ENCODE measurements around the gene PTPN6.

PTPN6 gene

DNA sequence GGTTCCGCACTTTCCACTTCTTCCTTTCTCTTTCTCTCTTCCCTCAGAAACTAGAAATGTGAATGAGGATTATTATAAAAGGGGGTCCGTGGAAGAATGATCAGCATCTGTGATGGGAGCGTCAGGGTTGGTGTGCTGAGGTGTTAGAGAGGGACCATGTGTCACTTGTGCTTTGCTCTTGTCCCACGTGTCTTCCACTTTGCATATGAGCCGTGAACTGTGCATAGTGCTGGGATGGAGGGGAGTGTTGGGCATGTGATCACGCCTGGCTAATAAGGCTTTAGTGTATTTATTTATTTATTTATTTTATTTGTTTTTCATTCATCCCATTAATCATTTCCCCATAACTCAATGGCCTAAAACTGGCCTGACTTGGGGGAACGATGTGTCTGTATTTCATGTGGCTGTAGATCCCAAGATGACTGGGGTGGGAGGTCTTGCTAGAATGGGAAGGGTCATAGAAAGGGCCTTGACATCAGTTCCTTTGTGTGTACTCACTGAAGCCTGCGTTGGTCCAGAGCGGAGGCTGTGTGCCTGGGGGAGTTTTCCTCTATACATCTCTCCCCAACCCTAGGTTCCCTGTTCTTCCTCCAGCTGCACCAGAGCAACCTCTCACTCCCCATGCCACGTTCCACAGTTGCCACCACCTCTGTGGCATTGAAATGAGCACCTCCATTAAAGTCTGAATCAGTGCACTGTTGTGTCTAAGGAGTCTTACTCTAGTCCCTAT lies 28.0 kb upstream of the PTPN6 start:
- DNase-seq (ENCODE audit: low read depth in 3 of 3) = no peak

GRCh38 chr12:6923851-6924250 lies 27.3 kb upstream of the PTPN6 start:
- no peak for DNase-seq (ENCODE audit: low read depth in 3 of 3)

DNA sequence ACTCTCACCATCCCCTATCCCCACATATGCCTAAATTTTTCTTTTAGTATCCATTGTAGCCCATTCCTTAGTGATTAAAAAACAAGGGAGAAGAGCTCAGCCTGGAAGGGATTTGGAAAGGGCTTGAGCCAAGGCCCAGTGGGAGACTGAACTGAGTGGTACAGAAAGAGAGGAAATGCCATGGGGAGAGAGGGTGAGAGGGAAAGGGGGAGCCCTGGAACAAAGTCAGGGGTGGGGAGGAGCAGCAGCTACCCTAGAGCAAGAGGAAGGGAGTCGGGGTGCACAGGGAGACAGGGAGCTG lies 26.0 kb upstream of the PTPN6 start:
- no peak for DNase-seq (ENCODE audit: low read depth in 3 of 3)

- no peak for DNase-seq (ENCODE audit: low read depth in 3 of 3)
Measured at GRCh38 chr12:6925540-6926279, 25.4 kb upstream of the PTPN6 start.

DNA sequence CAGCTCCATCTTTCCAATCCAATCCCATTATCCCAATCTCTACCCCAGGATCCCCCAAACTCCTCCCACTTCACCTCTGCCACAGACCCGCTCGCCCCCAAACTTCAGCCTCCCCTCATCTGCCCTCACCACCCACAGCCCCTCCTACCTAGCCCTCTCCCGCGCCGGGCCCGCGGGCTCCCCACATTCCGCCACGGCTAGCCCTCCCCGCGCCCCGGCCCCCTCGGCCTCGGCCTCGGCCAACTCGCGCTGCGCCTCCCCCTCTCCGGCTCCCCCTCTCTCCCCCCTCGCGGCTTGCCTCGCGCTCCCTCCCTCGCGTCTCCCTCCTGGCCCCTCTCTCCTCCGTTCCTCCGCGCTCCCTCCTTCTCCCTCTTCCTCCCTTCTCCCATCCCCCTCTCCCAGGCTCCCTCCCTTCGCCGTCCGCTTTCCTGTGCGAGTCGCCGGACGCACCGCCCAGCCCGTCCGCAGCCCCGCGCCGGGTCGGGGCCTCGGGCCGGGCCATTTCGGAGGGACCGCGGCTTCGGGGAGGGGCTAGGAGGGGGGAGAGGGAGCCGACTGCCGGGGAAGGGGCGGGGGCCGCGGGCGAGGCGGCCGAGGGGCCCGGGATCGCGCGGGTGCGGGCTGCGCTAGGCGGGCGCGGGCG lies 23.7 kb upstream of the PTPN6 start, which contains the start of gene ATN1:
Gene ATN1 (plus strand): TSS at position 581 of the 643 bp plus-strand sequence. CDS start 6,043 bp downstream, outside the sequence.
- DNase-seq (ENCODE audit: low read depth in 3 of 3) = no peak

- DNase-seq (ENCODE audit: low read depth in 3 of 3) = no peak
Measured at GRCh38 chr12:6928022-6928702, 23.0 kb upstream of the PTPN6 start.

GRCh38 chr12:6928703-6929407 lies 22.3 kb upstream of the PTPN6 start:
- no peak for DNase-seq (ENCODE audit: low read depth in 3 of 3)

- no peak for DNase-seq (ENCODE audit: low read depth in 3 of 3)
Measured at GRCh38 chr12:6929466-6930452, 21.4 kb upstream of the PTPN6 start.

DNA sequence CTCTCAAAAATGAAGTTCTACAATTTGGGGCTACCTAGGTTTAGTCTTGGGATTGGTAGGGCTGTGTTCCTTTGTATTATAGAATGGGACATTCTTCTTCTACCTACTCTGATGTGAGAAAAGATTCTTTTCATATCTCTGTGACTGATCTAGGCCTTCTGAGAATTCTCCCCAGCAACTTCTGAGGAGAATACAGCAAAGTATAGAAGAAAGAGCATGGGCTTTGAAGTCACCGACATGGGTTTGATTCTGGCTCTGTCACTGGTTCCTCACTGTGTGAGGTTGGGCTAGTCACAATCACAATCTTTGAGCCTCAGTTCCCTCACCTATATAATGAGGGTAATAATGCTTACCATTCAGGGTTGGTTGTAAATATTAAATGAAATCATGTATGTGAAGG lies 18.4 kb upstream of the PTPN6 start:
- DNase-seq (ENCODE audit: low read depth in 3 of 3) = no peak

- no peak for DNase-seq (ENCODE audit: low read depth in 3 of 3)
Measured at GRCh38 chr12:6934110-6934509, 17.0 kb upstream of the PTPN6 start.

DNA sequence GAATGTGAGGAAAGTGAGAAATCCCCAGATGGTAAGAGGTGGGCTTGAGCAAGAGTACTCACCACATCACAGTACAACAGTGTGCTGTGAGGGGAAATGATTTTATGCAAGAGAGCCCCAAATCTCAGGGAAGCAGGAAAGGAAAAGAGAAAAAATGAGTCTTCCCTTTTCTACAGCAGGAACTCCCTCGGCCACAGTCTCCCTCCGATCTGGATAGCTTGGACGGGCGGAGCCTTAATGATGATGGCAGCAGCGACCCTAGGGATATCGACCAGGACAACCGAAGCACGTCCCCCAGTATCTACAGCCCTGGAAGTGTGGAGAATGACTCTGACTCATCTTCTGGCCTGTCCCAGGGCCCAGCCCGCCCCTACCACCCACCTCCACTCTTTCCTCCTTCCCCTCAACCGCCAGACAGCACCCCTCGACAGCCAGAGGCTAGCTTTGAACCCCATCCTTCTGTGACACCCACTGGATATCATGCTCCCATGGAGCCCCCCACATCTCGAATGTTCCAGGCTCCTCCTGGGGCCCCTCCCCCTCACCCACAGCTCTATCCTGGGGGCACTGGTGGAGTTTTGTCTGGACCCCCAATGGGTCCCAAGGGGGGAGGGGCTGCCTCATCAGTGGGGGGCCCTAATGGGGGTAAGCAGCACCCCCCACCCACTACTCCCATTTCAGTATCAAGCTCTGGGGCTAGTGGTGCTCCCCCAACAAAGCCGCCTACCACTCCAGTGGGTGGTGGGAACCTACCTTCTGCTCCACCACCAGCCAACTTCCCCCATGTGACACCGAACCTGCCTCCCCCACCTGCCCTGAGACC lies 15.6 kb upstream of the PTPN6 start:
- DNase-seq (ENCODE audit: low read depth in 3 of 3) = no peak

DNA sequence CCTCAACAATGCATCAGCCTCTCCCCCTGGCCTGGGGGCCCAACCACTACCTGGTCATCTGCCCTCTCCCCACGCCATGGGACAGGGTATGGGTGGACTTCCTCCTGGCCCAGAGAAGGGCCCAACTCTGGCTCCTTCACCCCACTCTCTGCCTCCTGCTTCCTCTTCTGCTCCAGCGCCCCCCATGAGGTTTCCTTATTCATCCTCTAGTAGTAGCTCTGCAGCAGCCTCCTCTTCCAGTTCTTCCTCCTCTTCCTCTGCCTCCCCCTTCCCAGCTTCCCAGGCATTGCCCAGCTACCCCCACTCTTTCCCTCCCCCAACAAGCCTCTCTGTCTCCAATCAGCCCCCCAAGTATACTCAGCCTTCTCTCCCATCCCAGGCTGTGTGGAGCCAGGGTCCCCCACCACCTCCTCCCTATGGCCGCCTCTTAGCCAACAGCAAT lies 14.9 kb upstream of the PTPN6 start:
- no peak for DNase-seq (ENCODE audit: low read depth in 3 of 3)

GRCh38 chr12:6936636-6937480 lies 14.3 kb upstream of the PTPN6 start:
- peak in 1 of 3 experiments; percentile 66 for DNase-seq (ENCODE audit: low read depth in 3 of 3)

- DNase-seq (ENCODE audit: low read depth in 3 of 3) = peak; percentile 88 to 91 (median 91)
Measured at GRCh38 chr12:6937481-6938352, 13.4 kb upstream of the PTPN6 start.

DNA sequence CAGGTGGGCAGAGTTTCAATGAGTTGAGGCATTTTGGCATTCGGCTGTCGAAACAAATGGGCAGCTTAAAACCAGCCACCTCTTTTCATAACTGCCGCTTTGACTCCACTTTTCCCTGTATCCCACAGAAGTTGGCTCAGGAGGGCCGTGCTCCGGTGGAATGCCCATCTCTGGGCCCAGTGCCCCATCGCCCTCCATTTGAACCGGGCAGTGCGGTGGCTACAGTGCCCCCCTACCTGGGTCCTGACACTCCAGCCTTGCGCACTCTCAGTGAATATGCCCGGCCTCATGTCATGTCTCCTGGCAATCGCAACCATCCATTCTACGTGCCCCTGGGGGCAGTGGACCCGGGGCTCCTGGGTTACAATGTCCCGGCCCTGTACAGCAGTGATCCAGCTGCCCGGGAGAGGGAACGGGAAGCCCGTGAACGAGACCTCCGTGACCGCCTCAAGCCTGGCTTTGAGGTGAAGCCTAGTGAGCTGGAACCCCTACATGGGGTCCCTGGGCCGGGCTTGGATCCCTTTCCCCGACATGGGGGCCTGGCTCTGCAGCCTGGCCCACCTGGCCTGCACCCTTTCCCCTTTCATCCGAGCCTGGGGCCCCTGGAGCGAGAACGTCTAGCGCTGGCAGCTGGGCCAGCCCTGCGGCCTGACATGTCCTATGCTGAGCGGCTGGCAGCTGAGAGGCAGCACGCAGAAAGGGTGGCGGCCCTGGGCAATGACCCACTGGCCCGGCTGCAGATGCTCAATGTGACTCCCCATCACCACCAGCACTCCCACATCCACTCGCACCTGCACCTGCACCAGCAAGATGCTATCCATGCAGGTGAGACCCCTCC lies 12.6 kb upstream of the PTPN6 start:
- DNase-seq (ENCODE audit: low read depth in 3 of 3) = no peak

DNA sequence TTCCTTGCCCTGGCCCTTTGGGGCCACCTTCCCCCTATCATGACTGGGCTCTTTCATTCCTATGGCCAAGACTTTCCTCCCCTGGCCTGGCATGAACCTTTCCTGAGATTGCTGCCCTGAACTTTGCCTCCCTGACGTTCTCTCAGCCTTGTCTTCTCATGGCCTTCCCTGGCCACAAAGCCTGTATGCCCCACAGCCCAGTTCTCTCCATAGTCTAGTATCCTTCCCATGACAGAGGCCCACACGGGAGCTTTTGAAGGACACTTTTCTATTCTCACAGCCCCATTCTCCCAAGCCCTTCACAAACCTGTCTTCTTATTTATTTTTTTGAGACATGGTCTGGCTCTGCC lies 12.0 kb upstream of the PTPN6 start:
- no peak for DNase-seq (ENCODE audit: low read depth in 3 of 3)

DNA sequence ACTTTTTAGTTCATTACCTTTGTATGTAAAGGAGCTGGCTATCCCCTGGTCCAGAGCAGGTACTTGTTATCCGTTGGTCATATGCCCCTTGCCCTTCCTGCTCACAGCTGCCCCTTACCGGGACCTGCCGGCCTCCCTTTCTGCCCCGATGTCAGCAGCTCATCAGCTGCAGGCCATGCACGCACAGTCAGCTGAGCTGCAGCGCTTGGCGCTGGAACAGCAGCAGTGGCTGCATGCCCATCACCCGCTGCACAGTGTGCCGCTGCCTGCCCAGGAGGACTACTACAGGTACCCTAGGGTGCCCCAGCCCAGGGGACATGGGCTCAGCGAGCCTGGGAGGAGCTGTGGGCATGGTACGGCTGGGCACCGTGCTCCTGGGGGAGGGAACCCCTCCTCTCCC lies 9.9 kb upstream of the PTPN6 start:
- DNase-seq (ENCODE audit: low read depth in 3 of 3) = no peak
